Measurements from ENCODE around the gene RAB3GAP1.

Gene RAB3GAP1

DNA sequence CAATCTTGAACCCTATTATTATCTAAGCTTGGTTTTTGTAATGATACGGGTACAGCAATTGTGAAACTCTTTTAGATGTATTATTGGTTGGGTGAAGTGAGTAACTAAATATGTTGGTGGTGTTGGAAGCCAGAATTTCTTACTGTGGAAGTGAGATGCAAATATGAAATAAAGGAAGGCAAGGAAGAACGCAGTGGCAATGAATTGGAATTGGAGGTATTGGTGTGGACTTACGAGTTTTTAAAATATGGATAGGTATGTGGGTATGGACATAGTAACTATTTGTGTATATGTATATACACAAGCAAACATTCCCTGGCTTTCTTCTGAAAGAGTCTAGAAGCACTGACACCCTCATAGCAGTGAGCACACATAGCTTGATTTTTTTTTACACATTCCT, 105.8 kb downstream of the RAB3GAP1 start:
- in situ Hi-C loops (cut with MboI; ENCODE audit: low sequenced_read_pairs, unreplicated experiment), result no loop called here
- no peak for DNase-seq (ENCODE audit: low spot score)
- TF ChIP-seq, protein P1, sequence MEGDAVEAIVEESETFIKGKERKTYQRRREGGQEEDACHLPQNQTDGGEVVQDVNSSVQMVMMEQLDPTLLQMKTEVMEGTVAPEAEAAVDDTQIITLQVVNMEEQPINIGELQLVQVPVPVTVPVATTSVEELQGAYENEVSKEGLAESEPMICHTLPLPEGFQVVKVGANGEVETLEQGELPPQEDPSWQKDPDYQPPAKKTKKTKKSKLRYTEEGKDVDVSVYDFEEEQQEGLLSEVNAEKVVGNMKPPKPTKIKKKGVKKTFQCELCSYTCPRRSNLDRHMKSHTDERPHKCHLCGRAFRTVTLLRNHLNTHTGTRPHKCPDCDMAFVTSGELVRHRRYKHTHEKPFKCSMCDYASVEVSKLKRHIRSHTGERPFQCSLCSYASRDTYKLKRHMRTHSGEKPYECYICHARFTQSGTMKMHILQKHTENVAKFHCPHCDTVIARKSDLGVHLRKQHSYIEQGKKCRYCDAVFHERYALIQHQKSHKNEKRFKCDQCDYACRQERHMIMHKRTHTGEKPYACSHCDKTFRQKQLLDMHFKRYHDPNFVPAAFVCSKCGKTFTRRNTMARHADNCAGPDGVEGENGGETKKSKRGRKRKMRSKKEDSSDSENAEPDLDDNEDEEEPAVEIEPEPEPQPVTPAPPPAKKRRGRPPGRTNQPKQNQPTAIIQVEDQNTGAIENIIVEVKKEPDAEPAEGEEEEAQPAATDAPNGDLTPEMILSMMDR (IDR thresholded peaks at IDR 0.05; ENCODE audit: borderline replicate concordance, control extremely low read depth, extremely low read depth, insufficient read depth, missing control alignments), result no peak

DNA sequence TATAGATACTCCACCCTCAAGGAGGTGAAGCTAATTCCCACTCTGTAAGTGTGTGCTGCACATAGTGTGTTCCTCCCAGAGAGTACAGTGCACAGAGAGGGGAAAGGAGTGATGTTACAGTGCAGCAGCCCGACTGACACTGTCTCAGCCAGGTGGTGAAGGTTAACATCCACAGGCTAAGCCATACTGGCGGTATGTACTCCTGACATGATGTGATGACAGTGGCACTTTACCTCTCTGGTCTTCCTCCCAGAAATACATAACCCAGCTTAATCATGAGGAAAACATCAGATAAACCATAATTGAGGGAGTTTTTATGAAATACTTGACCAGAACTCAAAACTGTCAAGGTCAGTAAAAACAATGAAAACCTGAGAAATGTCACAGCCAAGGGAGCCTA, 107.1 kb downstream of the RAB3GAP1 start:
- in situ Hi-C loops (cut with MboI; ENCODE audit: low sequenced_read_pairs, unreplicated experiment), result no loop called here
- no peak for DNase-seq (ENCODE audit: low spot score)
- TF ChIP-seq, protein P1 (IDR thresholded peaks at IDR 0.05; ENCODE audit: borderline replicate concordance, control extremely low read depth, extremely low read depth, insufficient read depth, missing control alignments), result no peak

DNA sequence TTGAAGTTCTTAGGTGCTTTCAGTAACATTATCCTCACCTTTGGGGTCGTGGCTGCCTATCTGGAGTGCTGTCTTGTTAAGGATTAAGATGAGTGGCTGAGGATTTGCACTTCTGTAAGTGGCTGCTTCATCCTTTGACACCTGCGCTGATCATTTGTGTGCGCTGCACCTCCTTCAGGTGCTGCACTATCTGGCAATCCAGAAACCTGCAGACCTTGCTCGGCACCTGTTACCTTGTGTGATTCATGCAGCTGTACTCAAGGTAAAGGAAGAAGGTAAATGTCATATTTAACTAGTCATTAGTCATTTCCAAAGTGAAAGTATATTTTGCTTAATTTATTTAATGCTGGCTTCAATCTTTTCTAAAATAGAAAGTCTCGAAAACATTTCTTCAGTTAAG, 110.3 kb downstream of the RAB3GAP1 start:
- in situ Hi-C loops (cut with MboI; ENCODE audit: low sequenced_read_pairs, unreplicated experiment), result no loop called here
- TF ChIP-seq, protein P1 (IDR thresholded peaks at IDR 0.05; ENCODE audit: borderline replicate concordance, control extremely low read depth, extremely low read depth, insufficient read depth, missing control alignments), result no peak
- DNase-seq (ENCODE audit: low spot score), result no peak

DNA sequence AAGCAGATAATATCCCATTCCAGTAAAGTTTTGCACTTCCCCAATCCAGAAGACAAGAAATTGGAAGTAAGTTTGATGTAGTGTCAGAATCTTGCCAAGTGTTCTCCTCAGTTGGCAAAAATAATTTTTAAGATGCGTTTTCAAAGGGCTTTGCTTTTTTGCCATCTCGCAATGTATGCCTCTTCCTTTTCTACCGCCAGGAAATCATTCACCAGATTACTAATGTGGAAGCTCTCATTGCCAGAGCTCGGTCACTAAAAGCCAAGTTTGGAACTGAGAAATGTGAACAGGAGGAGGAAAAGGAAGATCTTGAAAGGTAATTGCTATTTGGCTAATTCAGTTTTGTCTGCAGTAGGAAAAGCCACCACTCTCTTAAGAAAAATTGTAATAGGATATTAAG, 110.7 kb downstream of the RAB3GAP1 start:
- TF ChIP-seq, protein P1 (IDR thresholded peaks at IDR 0.05; ENCODE audit: borderline replicate concordance, control extremely low read depth, extremely low read depth, insufficient read depth, missing control alignments), result no peak
- no peak for DNase-seq (ENCODE audit: low spot score)
- in situ Hi-C loops (cut with MboI; ENCODE audit: low sequenced_read_pairs, unreplicated experiment), result no loop called here

DNA sequence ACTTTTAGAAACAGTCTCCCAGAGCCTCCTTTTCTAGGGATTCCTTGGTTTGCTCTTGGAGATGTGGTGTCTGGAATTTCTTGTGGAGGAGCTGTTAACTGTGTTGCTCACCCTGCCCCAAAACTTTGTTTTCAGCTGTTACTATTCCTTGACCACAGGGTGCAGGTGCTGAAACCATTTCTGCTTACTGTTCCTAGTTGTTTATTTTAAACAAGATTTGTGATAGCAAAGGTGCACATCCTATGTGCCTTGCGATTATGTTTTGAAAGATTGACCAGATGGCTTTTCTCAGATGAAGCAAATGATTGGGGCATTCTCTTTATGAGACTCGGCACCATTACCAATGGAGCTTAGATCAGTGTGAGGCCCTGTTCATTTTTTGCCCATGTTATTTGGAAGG, 111.2 kb downstream of the RAB3GAP1 start:
- TF ChIP-seq, protein P1 (IDR thresholded peaks at IDR 0.05; ENCODE audit: borderline replicate concordance, control extremely low read depth, extremely low read depth, insufficient read depth, missing control alignments), result no peak
- DNase-seq (ENCODE audit: low spot score), result no peak
- in situ Hi-C loops (cut with MboI; ENCODE audit: low sequenced_read_pairs, unreplicated experiment), result no loop called here

DNA sequence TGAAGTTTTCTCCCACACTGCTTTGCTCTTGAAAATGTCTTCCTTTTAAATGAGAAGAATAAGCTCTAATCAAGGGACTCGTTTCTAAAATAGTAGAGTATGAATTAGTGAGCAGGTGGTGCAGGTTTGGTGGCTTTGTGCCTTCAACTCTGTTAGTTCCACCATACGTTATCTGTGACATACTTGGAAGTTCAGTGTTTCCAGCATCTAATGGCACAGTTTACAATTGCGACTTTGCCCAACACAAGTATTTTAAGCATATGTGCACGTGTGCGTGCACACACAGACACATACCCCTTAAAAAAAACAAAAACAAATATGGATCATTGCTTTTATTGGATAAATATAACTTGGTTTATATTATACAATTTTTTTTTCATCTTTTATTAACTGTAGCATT, 111.8 kb downstream of the RAB3GAP1 start:
- TF ChIP-seq, protein P1 (IDR thresholded peaks at IDR 0.05; ENCODE audit: borderline replicate concordance, control extremely low read depth, extremely low read depth, insufficient read depth, missing control alignments), result no peak
- in situ Hi-C loops (cut with MboI; ENCODE audit: low sequenced_read_pairs, unreplicated experiment), result no loop called here
- no peak for DNase-seq (ENCODE audit: low spot score)

DNA sequence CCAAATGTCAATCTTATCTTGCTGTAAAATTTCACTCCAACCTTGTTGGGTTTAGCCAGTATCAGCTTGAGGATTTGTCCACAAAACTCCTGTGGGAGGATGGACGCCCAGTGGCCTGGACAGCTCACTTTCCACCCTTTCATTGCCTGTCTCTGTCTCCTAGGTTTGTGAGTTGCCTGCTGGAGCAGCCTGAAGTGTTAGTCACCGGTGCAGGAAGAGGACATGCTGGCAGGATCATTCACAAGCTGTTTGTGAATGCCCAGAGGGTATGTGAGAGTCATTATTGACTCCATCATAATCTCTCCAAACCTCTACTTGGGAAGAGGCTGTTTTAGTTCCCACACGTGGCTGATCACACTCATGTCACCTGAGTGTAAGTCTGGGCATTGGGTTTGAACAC, 112.3 kb downstream of the RAB3GAP1 start:
- TF ChIP-seq, protein P1 (IDR thresholded peaks at IDR 0.05; ENCODE audit: borderline replicate concordance, control extremely low read depth, extremely low read depth, insufficient read depth, missing control alignments), result no peak
- DNase-seq (ENCODE audit: low spot score), result no peak
- in situ Hi-C loops (cut with MboI; ENCODE audit: low sequenced_read_pairs, unreplicated experiment), result no loop called here
